ENCODE measurements around the gene SLC7A11.

The SLC7A11 gene

DNA sequence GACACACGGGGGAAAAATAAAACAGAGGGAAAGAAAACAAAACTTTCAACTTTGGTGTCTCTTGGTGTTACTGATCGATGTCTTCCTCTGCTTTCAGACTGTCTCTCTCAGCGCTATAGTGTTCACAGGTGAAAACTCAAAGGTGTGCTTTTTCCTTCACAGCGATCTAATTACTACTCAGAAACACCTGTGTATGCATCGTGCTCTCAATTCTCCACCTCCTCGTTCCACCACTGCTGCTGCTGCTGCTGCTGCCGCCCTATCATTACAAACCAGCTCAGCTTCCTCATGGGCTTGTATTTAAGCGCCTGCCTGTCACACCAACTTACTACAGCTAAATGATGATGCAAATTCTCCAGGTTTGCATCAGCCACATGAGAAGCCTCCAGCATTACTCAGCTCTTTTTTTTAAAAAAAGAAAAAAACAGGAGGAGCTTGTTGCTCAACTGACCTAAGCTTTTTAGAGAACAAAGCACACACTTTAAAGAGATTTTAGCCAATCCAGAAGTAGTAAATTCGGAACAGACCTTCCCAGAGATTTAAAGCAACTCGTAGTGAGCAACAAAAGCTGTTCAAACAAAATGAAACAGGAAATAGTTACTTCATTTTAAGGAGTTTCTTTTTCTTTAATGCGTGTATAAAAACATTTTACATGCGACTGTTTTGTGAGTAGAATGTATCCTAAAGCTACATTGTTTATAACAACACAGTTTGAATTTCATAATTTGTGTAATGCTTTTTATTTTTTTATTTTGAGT lies at the start of gene SLC7A11:
Gene SLC7A11, minus strand, starts transcription at position 274 of the 758 bp plus-strand sequence. CDS start 280 bp downstream, outside the sequence.
- DNase-seq: peak; percentile 99

DNA sequence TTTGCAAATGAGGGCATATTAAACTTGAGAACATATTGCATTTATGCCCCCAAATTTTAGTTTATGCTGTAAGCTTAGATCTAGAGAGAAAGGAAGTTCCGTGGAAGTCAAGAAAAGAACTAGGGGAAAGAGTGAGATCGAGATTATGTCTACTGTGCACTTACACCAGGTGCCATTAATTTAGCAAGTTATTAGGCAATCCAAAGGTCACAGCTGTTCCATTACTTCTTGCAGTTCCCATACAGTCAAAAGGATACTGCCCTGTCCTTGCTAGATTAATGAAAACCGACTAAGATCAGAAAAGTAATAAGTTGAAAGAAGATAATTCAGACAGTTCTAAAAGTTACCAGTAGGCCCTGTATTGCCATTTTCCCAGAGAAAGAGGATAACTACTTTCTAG lies 49.3 kb upstream of the SLC7A11 start:
- DNase-seq: no peak

DNA sequence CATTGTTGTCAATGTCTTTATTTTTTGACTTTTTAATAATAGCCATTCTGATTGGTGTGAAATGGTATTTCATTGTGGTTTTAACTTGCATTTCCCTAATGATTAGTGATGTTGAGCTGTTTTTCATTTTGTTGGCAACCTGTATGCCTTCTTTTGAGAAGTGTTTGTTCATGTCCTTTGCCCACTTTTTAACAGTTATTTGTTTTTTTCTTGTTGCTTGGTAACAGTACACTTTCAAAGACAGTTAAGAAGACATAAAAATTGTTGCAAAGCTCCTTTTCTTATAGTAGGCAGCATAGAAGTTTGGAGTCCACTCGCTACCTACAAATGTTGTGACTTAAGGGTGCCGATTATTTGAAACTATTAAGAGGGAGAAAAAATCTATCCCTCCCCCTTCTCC lies 48.7 kb upstream of the SLC7A11 start:
- no peak for DNase-seq

DNA sequence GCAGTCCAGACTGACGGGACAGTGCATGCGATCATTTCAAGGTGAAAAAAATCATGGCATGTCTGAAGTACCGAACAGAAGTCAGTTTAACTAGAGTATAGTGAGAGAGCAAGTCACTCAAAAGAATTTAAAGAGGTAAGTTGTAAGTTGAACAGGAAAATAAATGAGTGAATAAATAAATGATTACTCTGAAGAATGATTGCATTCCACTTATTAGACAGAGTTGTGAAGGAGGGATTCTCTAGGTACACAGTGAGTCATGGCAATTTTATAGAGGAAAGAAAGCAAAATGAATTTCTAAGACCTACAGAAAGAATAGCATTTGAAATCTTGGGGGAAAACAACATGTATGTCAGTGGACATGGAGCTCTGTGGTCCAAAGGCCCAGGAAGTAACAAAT lies 37.1 kb upstream of the SLC7A11 start:
- DNase-seq: no peak

DNA sequence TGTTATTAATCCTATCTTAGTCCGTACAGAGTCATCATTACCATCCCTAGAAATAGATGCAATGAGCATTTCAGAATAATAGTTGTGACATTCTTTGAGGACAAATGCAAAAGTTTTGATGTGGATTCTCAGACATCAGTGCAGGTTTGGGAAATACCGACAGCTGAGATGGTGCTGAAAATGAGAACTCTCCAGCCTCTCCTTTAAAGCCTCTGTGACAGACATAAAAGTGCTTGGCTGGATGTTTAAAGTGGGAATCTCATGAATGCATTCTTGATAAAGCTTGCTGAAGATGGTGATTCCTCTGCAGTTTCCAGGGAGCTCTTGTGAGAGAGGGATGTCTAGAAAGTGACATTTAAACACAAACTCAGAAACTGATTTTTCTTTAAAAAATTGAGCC lies 35.0 kb upstream of the SLC7A11 start:
- DNase-seq: no peak

DNA sequence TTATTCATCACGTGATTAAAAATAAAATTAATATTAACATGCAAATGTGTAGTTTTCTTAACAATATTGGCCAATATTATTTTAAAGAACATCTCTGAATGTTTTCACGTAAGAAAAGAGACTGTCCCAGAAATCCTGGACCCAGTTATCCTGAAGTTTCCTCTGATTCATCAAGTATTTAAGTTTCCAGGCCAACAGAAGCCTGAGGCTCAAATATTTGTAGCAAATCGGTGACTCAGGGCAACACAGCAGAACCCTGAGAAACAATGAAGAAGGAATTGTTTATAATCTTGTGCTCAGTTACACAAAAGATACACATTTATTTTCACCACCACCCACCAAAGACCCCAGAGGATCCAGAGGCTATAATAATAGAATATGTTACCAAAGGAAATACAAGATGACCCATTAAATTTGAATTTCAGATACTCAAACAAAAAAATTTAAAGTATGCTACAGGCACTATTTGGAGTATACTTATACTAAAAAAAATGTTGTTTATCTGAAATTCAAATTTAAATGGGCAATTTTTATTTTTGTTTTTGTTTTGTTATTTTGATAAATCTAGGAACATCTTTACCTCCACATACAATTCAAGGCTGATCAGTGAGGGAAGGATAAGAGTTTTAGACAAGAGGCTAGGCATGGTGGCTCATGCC lies 33.9 kb upstream of the SLC7A11 start:
- DNase-seq: peak; percentile 81

DNA sequence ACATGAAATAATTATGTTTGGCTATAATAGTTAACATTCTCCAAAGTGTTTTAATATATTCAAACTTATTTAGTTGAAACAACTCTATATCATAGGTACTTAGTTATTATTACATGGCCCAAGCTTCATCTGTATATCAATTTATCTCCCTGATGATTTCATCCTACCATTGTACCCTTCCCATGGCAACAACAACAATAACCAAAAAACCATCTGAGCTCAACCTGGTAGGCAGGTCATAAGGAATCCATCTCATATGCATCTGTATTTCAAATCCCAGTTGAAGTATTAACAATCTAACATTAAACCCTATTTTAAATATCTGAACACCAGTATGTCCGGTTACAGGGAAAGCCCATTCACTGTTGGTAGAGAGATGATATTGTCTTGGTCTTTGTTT lies 33.1 kb upstream of the SLC7A11 start:
- DNase-seq: no peak

DNA sequence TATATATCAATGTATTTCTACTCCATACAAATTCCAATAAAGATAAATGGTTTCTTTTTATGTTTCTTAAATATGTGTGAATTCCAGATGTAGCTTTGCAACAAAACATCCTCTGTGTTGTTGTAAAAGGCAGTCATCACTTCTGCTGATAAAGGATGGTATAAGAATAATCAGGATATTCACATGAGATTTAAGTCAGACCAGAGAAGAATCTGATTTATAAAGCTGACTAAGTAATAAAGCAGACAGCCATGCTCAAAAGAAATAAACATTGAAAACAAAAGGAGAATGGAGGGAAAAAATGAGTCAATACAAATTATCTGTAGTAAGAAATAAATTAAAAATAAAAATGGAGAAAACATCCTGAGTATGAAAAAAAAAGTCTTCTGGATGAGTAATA lies 27.0 kb upstream of the SLC7A11 start:
- DNase-seq: no peak

DNA sequence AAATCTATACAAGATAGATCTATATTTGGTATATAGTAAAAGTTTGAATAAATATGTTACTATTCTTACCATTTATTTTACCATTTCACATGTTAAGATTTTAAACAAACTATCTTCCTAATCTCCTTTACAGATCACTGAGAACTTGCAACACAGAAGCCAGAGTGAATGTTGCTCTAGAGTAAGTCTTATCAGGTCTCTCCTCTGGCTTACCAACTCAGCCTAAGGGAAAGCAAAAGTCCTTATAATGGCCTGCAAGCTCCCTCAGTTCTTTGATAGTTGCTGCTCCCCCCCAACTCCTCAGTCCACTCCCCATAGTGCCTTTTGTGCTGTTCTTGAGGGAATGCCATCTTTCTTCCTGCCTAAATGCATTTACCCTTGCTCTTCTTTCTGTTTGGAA lies 25.7 kb upstream of the SLC7A11 start:
- no peak for DNase-seq

DNA sequence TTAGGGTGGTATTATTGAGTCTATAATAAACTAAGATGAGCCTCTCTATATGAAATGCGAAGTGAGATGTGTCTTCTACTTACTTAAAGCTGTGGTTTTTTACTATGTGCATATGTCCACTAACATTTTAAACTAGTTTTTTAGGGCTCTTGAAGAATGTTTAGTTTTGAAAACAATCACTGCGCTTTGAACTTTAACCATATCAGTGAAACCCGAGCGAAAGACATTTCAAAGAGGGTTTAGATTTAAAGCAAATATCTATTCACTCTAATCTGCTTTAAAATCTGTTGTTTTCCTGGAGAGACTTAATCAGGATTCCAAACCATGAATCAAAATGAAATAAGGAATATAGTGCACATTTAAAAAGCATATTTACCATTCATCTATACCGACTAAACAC lies 24.8 kb upstream of the SLC7A11 start:
- no peak for DNase-seq

DNA sequence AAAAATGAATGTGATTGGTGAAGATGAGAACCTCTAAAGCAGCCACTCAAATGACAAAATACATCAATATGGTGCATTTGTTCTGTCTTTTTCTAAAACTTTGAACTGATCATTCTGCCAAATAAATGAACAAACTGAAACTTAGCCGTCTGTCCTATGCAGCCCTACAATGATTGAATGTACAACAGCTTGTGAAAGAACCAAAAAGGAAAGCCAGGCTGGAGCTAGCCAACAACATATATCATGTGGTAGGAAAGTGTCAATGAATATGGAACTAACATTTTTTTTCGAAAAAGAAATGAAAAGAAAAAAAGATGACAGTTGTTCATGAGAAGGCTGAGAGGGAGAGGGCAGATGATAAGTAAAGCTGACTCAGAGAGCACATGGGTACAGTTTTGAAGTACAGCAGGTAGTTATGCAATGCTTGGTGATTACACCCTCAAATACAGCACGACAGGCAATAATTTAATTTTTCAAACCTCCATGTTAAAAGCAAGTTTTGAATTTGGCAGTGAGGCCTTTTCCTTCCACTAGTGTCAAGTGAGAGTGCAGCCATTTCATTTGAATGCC lies 21.2 kb upstream of the SLC7A11 start:
- DNase-seq: no peak

DNA sequence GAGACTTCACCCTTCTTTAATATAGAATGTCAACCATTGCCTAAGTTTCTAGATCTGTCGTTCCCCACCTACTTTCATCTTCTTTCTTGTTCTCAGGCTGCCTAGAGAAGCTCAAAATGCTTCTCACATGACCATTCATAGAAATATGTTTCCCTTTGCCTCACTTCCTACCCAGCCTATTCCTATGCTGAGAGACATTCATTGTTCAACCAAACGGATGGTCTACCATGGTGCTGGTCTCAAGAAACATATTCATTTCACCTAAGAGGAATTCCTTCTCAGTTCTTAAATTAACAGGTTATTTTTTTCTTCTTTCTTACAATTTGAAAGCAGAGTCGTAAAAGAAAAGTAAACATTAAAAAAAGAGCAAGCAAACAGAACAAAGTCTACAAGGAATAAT lies 20.3 kb upstream of the SLC7A11 start:
- no peak for DNase-seq

DNA sequence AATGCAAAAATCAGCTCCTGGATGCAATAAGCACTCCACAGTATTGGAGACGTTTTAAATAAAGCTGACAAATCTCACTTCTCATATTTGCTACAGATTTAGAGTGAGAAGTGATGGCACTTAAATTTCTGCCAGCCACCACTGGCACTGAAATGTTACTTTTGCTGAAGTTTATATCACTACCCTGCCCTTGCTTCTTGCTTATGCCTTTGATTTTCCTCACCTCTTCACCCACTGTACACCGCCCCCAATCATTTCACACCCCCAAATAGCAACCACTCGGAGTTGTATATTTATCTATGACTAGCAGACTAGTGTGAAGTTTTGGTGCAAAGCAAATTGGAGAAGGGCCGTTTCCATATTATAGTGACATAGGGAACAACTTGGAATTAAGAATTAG lies 19.9 kb upstream of the SLC7A11 start:
- no peak for DNase-seq

DNA sequence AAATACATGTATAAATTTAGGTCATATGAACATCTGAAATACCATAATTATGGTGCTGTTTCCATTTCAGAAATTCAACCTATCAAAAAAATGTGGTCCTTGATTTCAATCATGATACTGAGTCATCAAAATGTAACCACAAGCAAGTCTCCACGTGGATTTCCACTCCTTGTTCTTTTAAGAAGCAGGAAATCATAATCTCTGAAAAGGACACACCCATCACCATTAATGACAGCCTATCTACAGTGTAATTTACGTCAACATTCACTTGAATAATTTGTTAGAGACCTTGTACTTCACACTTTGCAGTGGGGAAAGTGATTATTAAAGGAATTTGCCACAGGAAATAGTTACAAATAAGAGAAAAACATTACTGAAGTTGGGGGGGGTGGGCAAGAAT lies 17.7 kb upstream of the SLC7A11 start:
- DNase-seq: peak; percentile 58

DNA sequence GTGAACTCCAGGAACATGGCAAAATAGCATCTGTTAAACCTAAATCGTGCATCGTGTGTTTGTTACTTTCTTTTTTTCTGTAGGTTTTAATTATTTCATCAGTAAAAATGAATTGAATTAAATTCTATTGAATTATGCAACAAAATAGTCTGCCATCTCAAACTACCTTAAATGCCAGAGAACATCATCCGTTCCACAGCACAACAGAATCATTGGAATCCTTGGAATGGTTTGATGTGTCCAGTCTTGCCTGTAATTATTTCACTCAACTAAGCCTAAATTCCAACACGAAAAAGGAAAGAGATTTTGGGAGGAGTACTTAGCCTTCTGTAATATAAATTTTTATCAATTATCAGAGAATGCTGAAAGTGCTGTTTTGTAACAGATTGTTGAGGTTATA lies 17.1 kb upstream of the SLC7A11 start:
- peak; percentile 19 for DNase-seq

DNA sequence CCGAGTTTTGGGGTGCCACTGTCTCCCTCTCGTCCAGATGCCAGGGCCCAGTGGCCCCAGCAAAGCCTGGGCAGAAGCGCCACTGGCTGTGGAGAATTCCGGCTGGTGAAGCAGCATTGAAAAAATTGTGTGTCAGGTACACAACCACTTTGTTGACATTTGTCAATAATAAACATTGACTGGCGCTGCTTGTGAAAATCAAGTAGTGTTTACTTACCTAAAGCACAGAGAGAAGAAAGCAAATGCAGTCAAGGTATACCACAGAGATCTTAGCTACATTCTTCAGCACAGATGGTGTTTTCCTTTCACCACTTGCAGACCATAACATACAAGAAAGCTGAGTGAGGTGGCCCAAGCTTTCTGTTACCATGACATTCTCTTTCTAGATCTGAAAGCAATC lies 14.5 kb upstream of the SLC7A11 start:
- no peak for DNase-seq

DNA sequence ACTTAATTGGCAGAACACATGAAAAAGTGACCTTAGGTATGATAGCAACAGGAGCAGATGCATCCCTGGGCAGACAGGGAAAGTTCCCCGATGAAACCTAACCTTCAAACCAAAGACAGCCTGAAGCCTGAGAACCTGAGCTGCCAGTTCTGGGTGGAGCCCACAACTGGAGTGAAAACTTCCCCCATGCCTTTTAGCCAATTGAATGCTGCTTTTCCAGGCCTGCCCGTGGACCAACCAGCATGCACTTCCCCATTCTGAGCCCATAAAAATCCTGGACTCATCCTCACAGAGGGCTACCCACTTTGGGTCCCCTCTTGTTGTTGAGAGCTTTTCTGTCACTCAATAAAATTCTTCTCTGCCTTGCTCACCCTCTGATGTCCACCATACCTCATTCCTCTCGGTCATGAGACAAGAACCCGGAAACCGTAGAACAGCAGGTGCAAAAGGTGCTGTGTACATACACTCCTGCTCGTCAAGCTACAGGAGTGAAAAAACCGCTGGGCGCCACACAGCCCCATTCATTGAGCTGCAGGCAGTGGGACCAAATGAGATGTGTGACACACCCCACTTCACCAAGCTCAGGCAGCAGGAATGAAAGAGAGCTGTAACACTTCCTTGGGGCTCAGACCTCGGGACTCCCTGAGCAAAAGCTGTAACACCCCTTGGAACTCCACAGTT lies 13.9 kb upstream of the SLC7A11 start:
- DNase-seq: no peak

DNA sequence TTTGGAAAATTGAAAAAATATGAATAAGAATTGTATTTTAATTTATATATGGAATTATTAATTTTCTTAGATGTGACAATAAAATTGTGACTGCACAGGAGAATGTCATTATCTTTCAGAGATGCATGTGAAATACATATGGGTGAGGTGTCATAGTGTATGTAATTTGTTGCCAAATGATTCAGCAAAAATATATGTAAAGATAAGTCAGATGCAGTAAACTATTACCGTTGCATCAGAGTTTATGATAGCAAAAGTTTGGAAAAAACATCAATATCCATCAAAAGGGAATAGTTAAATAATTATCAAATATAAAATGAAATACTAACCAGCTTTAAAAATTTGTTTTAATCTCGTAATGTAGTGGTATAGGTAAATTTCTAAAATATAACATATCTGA lies 10.4 kb upstream of the SLC7A11 start:
- DNase-seq: no peak

DNA sequence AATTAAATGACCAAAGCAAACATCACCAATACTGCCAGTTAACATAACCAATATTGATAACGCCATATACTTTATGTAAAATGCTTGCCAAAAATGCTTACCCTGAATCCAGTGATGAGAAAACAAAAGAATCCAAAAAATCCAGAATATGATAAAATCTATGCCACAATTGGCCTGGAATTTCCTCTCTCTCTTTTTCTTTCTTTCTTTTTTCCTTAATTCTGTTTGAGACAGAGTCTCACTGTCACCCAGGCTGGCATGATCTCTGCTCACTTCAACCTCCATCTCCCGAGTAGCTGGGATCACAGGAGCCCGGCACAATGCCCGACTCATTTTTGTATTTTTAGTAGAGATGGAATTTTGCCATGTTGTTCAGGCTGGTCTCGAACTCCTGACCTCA lies 9.8 kb upstream of the SLC7A11 start:
- DNase-seq: no peak

DNA sequence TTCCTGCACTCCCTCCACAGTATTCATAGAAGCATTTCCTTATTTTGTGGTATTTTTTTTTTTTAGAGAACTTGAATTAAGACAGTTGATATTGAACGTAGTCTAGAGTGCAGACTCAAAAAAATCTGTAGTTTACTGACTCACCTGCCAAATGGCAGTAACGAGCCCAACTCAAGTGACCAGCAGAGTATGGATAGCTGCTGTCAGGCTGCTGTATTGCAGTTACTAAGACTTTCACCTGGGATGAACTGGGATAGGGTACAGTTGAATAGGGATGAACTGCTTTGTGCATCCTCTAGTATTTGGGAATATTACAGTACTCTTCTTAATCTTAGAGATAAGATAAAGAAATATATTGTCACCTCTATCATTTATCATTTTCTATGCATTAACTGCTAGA lies 7.0 kb upstream of the SLC7A11 start:
- DNase-seq: no peak

DNA sequence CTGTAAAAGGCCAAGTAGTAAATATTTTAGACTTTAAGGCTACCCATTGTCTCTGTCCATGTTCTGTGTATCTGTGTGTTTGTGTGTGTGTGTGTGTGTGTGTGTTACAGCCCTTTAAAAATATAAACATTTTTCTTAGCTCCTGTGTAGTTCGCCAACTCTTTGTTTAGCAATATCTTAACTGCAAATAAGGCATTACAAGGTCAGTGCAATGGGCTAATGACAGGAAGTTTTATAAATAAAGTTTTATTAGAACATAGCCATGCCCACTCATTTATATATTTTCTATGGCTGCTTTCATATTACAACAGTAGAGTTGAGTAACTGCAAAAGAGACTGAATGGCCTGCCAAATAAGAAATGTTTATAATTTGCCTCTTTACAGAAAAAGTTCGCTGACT lies 5.9 kb upstream of the SLC7A11 start:
- DNase-seq: no peak

DNA sequence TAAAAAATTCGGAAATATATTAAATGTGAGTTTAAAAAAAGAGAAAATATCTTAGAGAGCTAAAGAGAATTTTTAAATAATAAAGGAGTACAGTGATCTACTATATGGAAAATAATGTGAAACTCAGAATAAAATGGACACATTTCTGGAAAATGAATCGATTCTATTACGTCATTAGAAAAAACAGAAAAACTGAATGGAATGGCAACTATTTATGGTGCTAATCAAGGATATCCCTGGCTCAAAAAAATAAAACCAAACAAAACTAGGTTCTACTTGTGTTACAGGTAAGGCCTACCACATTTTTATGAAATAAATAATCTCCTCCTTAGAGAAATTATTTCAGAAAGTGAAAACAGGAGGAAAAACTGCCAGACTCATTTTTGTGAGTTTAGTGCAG lies 5.5 kb upstream of the SLC7A11 start:
- DNase-seq: no peak

DNA sequence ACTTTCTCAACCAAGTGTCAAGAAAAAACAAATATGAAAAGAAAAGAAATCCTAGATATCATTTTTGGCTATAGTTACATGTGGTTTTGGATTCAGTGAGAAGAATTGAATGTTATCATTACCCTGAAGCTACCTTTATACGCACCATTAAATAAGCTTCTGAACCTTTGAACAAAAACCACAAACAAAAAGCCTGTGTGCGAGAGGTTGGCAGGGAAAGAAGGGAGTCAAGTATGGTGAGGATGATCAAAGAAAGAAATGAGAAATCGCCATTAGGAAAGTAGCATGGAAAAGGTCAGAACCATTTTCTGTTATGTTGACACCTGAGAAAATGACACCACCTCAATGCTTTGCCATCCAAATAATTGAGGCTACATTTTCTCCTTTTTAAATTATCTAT lies 1.2 kb upstream of the SLC7A11 start:
- no peak for DNase-seq

DNA sequence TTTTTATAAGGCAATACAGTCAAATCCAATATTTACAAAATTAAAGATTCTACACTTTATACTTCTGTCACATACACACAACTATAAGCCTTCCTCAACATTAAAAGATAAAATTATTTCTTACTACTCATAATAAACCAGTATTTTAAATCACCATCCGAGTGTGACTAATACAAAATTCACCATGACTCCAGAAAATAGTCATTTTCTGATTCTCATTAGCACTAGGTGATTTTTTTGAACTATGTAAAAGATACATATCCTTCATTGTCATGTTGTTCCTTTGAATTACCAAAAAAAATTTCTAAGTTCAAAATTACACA lies 646 bp upstream of the SLC7A11 start:
- DNase-seq: no peak

Data from fibroblast of skin of right quadriceps (primary cell).